IMR-90 (cell line): Measurements from ENCODE around the gene GTF3C6. TPM values are rescaled to one million over a fixed set of nuclear protein-coding genes. Genes with fewer than 3 reads are reported as not detected.

Experiments used
- ATAC-seq: fragments of 200-7000 bp; cut with Tn5 transposase; 2 replicates; pipeline ENCODE4 v1.9.1; 2020; ENCODE audit warnings: low read depth, mild to moderate bottlenecking, moderate library complexity
- BruUV-seq: library from RNA; stranded (reverse); fragments of 400-500 nt; replicated peaks from 2 replicates; lab custom pipeline; 2021; lab: Mats Ljungman, UMichigan
- CTCF ChIA-PET: fragments of 300-600 bp; formaldehyde crosslinking; extraction: SDS; loops from one replicate; lab custom pipeline; 2021; ENCODE audit warnings: antibody characterized with exemption; lab: Yijun Ruan, JAX
- POLR2A ChIA-PET: fragments of 300-600 bp; sonication (Branson Sonifier 250); formaldehyde crosslinking; loops from one replicate; lab custom pipeline; 2022; ENCODE audit warnings: antibody characterized with exemption; ENCODE audit not compliant: unreplicated experiment; lab: Charles Lee
- DNase-seq: peaks from one replicate; pipeline ENCODE4 v3.0.0; 2013
- H2AFZ ChIP-seq: replicated peaks from 2 replicates; pipeline ENCODE3; 2013; ENCODE audit warnings: low read length, mild to moderate bottlenecking; ENCODE audit not compliant: poor library complexity
- H2AK5ac ChIP-seq: 2 replicates; pipeline ENCODE4 v1.6.1; 2013; ENCODE audit warnings: low read depth, low read length, inconsistent platforms
- H2AK9ac ChIP-seq: replicated peaks from 2 replicates; pipeline ENCODE3; 2013; ENCODE audit warnings: mild to moderate bottlenecking, low read depth, low read length, moderate library complexity; ENCODE audit not compliant: poor library complexity
- H2BK120ac ChIP-seq: 2 replicates; pipeline ENCODE4 v1.6.1; 2013; ENCODE audit warnings: low read depth, low read length, inconsistent platforms
- H2BK15ac ChIP-seq: 3 replicates; pipeline ENCODE4 v1.6.1; 2013; ENCODE audit warnings: low read depth, low read length, inconsistent platforms
- H2BK20ac ChIP-seq: 2 replicates; pipeline ENCODE4 v1.6.1; 2013; ENCODE audit warnings: low read depth, mild to moderate bottlenecking, inconsistent platforms, low read length, moderate library complexity
- H2BK5ac ChIP-seq: 2 replicates; pipeline ENCODE4 v1.6.1; 2013; ENCODE audit warnings: mild to moderate bottlenecking, low read depth, low read length, inconsistent platforms; ENCODE audit not compliant: poor library complexity, severe bottlenecking
- H3K14ac ChIP-seq: replicated peaks from 2 replicates; pipeline ENCODE4 v1.6.1; 2013; ENCODE audit warnings: low read depth, low read length, inconsistent platforms
- H3K18ac ChIP-seq: 2 replicates; pipeline ENCODE4 v1.6.1; 2013; ENCODE audit warnings: low read depth, low read length, control low read depth
- H3K23ac ChIP-seq: 2 replicates; pipeline ENCODE4 v1.6.1; 2013; ENCODE audit warnings: low read depth, low read length, inconsistent platforms
- H3K27ac ChIP-seq: 2 replicates; pipeline ENCODE4 v1.5.1; 2013; ENCODE audit warnings: mild to moderate bottlenecking, control low read depth, low read length; ENCODE audit not compliant: insufficient read depth
- H3K27me3 ChIP-seq: 2 replicates; pipeline ENCODE4 v1.6.1; 2013; ENCODE audit warnings: low read length; ENCODE audit not compliant: control insufficient read depth, insufficient read depth
- H3K36me3 ChIP-seq: 2 replicates; pipeline ENCODE4 v1.6.1; 2013; ENCODE audit warnings: low read length, mixed read lengths; ENCODE audit not compliant: control insufficient read depth, insufficient read depth
- H3K4ac ChIP-seq: 2 replicates; pipeline ENCODE4 v1.6.1; 2013; ENCODE audit warnings: low read depth, low read length, inconsistent platforms
- H3K4me1 ChIP-seq: 2 replicates; pipeline ENCODE4 v1.6.1; 2013; ENCODE audit warnings: low read length, mixed read lengths; ENCODE audit not compliant: control insufficient read depth, insufficient read depth
- H3K4me2 ChIP-seq: 2 replicates; pipeline ENCODE4 v1.6.1; 2013; ENCODE audit warnings: low read depth, mild to moderate bottlenecking, control low read depth, low read length, moderate library complexity
- H3K4me3 ChIP-seq: 2 replicates; pipeline ENCODE4 v1.5.1; 2013; ENCODE audit warnings: low read depth, mild to moderate bottlenecking, control low read depth, low read length, moderate library complexity; ENCODE audit not compliant: insufficient read depth
- H3K56ac ChIP-seq: 2 replicates; pipeline ENCODE4 v1.6.1; 2013; ENCODE audit warnings: low read length, inconsistent platforms; ENCODE audit not compliant: insufficient read depth; ENCODE audit errors: extremely low read depth
- H3K79me1 ChIP-seq, 2 experiments: 2 replicates each; pipeline ENCODE4 v1.6.1; 2013; ENCODE audit warnings: low read length in 2 of 2, inconsistent platforms in 1 of 2, low read depth in 1 of 2
- H3K9ac ChIP-seq: 2 replicates; pipeline ENCODE4 v1.6.1; 2013; ENCODE audit warnings: low read depth, low read length, control low read depth
- H3K9me1 ChIP-seq: 2 replicates; pipeline ENCODE4 v1.6.1; 2013; ENCODE audit warnings: low read length, inconsistent platforms; ENCODE audit not compliant: insufficient read depth
- H3K9me3 ChIP-seq: 2 replicates; pipeline ENCODE4 v1.6.1; 2013; ENCODE audit warnings: low read length; ENCODE audit not compliant: control insufficient read depth, insufficient read depth
- H4K20me1 ChIP-seq: 2 replicates; pipeline ENCODE4 v1.6.1; 2013; ENCODE audit warnings: low read length, inconsistent platforms; ENCODE audit not compliant: insufficient read depth
- H4K5ac ChIP-seq: 2 replicates; pipeline ENCODE4 v1.6.1; 2013; ENCODE audit warnings: mild to moderate bottlenecking, low read depth, low read length, control low read depth
- H4K8ac ChIP-seq, 2 experiments: 2 replicates each; pipeline ENCODE4 v1.6.1; 2013; ENCODE audit warnings: low read depth in 2 of 2, low read length in 2 of 2, control low read depth in 1 of 2, inconsistent platforms in 1 of 2
- H4K91ac ChIP-seq: 2 replicates; pipeline ENCODE4 v1.6.1; 2013; ENCODE audit warnings: low read depth, low read length, inconsistent platforms; ENCODE audit not compliant: insufficient read depth
- FOS ChIP-seq: fragments of 150-350 bp; IDR thresholded peaks from 2 replicates; pipeline ENCODE4 v1.6.1; 2016; ENCODE audit warnings: low read depth, low read length
- MAFK ChIP-seq: IDR thresholded peaks from 2 replicates; pipeline ENCODE4 v1.6.1; 2012; ENCODE audit warnings: low read depth, low read length, improper control_type of control experiment
- WGBS, 2 experiments: methylation state at CpG; one replicate each; pipeline versions ENCODE4 v1.1.5 to v1.1.7; 2013; ENCODE audit warnings: missing lambda C conversion rate in 2 of 2; ENCODE audit not compliant: insufficient read length in 1 of 2; ENCODE audit errors: extremely low coverage in 2 of 2; 5-methylcytosine and 5-hydroxymethylcytosine counted together
- dilution Hi-C: fragments of 300-500 bp; cut with HindIII; formaldehyde crosslinking; loops from one replicate; pipeline ENCODE4 v1.14.3; 2018; ENCODE audit warnings: low sequenced_read_pairs; ENCODE audit not compliant: unreplicated experiment
- in situ Hi-C: fragments of 300-500 bp; cut with MboI; formaldehyde crosslinking; loops from 3 replicates; pipeline ENCODE4 v1.14.3; 2019; ENCODE audit warnings: low sequenced_read_pairs, inconsistent platforms, mixed read lengths
- intact Hi-C: fragments of 100-400 bp; cut with micrococcal nuclease; formaldehyde crosslinking; loops from 2 replicates; pipeline ENCODE4 v1.10.0; 2022
- polyA plus RNA-seq, 3 experiments: library from polyadenylated mRNA; depleted of rRNA; stranded (reverse); fragments of >200 nt; gene quantifications; 2 replicates each; pipeline ENCODE4 v1.2.3, GENCODE V29; 2012; ENCODE audit warnings: low replicate concordance in 1 of 3
- total RNA-seq: library from RNA; depleted of rRNA; stranded (reverse); fragments of >200 nt; gene quantifications from 2 replicates; pipeline ENCODE4 v1.2.3, GENCODE V29; 2012

GTF3C6 gene
- total and polyA plus RNA-seq, 2 of the 4 experiments (the other 2 are of a cell fraction), result 10.4 to 40.5 TPM

GRCh38 chr6:111002350-111002749 is 43.8 kb downstream of the GTF3C6 start:
- H3K4ac ChIP-seq, result no peak overlapping the region
- H3K4me1 ChIP-seq, result no peaks in the 10 kb centered on the region
- H2BK5ac ChIP-seq, result no peak overlapping the region
- no peak overlapping the region for H3K27ac ChIP-seq
- H3K18ac ChIP-seq, result no peak overlapping the region
- H4K91ac ChIP-seq, result no peak overlapping the region
- no peaks in the 10 kb centered on the region for H3K27me3 ChIP-seq
- H2AFZ ChIP-seq, result no peak overlapping the region
- no peak overlapping the region for H2AK5ac ChIP-seq
- no peak overlapping the region for H3K4me3 ChIP-seq
- H2BK20ac ChIP-seq, result no peak overlapping the region
- POLR2A ChIA-PET, result no interaction called here
- no peak overlapping the region for H2BK15ac ChIP-seq
- H3K9me3 ChIP-seq, result no peaks in the 10 kb centered on the region
- ATAC-seq (no peak), DNase-seq (no peak)
- H3K9ac ChIP-seq, result no peak overlapping the region
- WGBS, 2 experiments, result 100% methylated on average over 1 of the region's 3 CpGs; no CpG with 5 or more reads in 1 of the 2 experiments
- H3K79me1 ChIP-seq, result peaks cover 5 to 17% of the 10 kb centered on the region in 2 experiments; a peak in 3 of 4 replicates
- H4K8ac ChIP-seq, result no peak overlapping the region
- BruUV-seq, result no TSS peak
- no peaks in the 10 kb centered on the region for H4K20me1 ChIP-seq
- H2BK120ac ChIP-seq, result no peak overlapping the region
- no peak overlapping the region for H3K4me2 ChIP-seq
- CTCF ChIA-PET, result no interaction called here
- peaks cover 42% of the 10 kb centered on the region for H3K36me3 ChIP-seq
- H4K5ac ChIP-seq, result no peak overlapping the region
- dilution Hi-C loops (no loop called here), in situ Hi-C loops (no loop called here), intact Hi-C loops (no loop called here)
- no peak overlapping the region for H3K23ac ChIP-seq
- H3K14ac ChIP-seq, result no peak overlapping the region
- no peaks in the 10 kb centered on the region for H3K9me1 ChIP-seq
- no peak for TF ChIP-seq FOS
- TF ChIP-seq MAFK, result 0 out of 2 replicates have a peak, but pooled peaks have one; percentile 3
- H3K56ac ChIP-seq, result no peak overlapping the region
- no peak overlapping the region for H2AK9ac ChIP-seq
